ENCODE measurements around the gene HOXB1. TPM values are rescaled to one million over a fixed set of nuclear protein-coding genes. Genes with fewer than 3 reads are reported as not detected.

HOXB1 gene
- total RNA-seq, 1 donor from 2014 or later, result not detected

GRCh38 chr17:48556576-48557401 is 26.0 kb upstream of the HOXB1 start:
- intact Hi-C loops (cut with DNase I), result no loop called here
- peak; percentile 6 for DNase-seq (ENCODE audit: low spot score)

DNA sequence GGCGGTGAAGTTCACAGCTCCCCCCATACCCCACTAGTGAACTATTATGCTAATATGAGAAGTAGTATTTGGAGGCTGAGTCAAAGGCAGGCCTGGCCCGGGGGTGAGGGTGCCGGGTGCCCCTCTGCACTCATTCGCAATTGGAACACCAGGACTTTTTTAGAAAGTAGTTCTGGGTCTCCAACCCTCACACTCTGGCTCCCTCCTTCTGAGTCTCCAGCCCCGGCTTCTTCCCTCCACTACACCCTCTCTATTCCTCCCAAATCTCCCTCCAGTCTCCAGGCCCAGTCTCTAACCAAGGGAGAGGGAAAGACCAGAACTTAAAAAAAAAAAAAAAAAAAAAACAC is 25.4 kb upstream of the HOXB1 start:
- intact Hi-C loops (cut with DNase I), result no loop called here
- peak; percentile 55 for DNase-seq (ENCODE audit: low spot score)

GRCh38 chr17:48555258-48556228 is 24.7 kb upstream of the HOXB1 start:
- DNase-seq (ENCODE audit: low spot score), result peak; percentile 43
- intact Hi-C loops (cut with DNase I), result no loop called here

- intact Hi-C loops (cut with DNase I), result no loop called here
- DNase-seq (ENCODE audit: low spot score), result no peak
Measured at GRCh38 chr17:48554412-48555257, 23.8 kb upstream of the HOXB1 start.

DNA sequence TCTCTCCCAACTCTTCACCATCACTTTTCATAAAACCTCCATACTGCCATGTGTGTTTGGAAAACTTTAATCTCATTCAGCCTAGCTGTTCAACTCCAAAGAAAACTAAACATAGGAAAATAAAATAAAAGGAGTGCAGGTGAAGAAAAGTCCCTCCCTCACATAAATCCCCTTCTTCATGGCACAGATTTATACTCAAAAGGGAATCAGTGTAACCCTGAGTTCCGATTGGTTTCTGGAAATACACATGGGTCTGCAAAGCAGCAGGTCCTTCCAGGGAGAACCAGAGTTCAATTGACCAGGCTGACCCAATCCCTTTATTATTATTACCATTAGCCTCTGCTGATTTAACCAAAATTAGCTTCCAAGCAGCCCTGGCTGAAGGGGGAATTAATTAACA is 23.0 kb upstream of the HOXB1 start:
- DNase-seq (ENCODE audit: low spot score), result no peak
- intact Hi-C loops (cut with DNase I), result no loop called here

- DNase-seq (ENCODE audit: low spot score), result peak; percentile 38
- intact Hi-C loops (cut with DNase I), result no loop called here
Measured at GRCh38 chr17:48553190-48553547, 22.4 kb upstream of the HOXB1 start.

GRCh38 chr17:48552466-48553189 is 21.8 kb upstream of the HOXB1 start:
- intact Hi-C loops (cut with DNase I), result no loop called here
- DNase-seq (ENCODE audit: low spot score), result no peak

DNA sequence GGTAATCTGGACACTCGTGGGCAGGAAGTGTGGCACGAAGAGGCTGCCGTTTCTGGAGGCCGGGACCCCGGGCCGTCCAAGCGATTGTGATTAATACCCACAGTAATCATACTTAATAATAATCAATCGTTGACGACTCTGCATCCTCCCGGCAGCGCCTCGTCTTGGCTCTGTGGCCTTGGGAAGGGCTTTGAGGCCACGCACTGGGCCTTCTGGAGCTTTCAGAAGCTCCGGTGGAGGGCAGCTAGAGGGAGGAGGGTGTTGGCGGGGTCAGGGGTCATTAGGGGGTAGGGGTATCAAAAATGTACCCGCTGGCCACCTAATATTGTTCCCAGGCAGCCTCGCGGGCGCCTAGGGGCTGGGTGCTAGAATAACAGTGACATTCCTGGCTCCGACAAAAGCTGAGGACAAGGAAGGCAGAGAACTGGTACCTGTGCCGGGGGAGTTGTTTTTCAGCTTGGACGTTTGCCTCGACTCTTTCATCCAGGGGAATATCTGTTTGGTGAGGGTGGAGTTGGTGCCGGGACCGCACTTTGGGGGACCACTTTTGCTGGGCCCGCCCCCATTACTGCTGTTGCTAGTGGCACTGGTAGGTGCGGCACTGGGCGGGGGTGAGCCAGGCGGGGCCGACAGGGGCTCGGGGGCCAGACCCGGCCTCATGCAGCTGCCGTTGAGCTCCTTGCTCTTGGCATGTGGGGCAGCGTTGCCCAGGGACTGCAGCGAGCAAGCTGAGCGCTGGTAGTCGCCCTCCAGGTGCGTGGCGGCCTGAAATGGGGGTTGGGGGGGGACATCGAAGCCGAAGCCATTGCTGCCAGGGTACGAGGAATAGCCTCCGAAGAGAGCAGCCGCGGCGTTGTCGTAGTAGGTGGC is 21.0 kb upstream of the HOXB1 start:
- intact Hi-C loops (cut with DNase I), result no loop called here
- DNase-seq (ENCODE audit: low spot score), result peak; percentile 67

GRCh38 chr17:48551214-48551555 is 20.4 kb upstream of the HOXB1 start:
- DNase-seq (ENCODE audit: low spot score), result no peak
- intact Hi-C loops (cut with DNase I), result no loop called here

DNA sequence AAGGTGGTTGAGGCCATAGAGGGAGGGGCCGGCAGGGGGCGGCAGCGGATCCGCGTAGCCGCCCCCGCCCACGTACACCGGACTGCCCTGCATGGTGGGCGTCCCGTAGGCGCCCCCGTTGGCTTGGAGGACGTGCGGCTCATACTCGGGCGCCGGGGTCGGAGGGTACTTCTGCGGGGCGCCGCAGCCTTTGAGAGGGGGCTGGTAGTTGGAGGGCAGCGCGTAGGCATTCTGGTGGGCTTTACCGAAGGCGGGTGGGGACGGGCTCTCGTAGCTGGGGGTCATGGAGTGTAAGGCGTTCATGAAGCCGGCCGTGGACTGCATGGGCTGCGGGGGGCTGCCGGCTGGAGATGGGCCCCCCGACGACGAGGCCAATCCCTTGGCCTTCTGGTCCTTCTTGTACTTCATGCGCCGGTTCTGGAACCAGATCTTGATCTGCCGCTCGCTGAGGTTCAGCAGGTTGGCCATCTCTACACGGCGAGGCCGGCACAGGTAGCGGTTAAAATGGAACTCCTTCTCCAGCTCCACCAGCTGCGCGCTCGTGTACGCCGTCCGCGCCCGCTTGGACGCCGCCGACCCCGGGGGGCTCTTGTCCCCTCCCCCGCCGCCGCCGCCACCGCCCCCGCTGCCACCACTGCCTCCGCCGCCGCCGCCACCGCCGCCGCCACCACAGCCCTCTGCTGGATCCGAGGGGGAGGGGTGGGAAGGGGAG is 19.8 kb upstream of the HOXB1 start:
- DNase-seq (ENCODE audit: low spot score), result peak; percentile 47
- intact Hi-C loops (cut with DNase I), result no loop called here

- no peak for DNase-seq (ENCODE audit: low spot score)
- intact Hi-C loops (cut with DNase I), result loop anchor here (10.0 kb wide), 1 partner anchor 505 kb away; the partner anchor contains the start of gene NFE2L1
Measured at GRCh38 chr17:48549914-48550501, 19.2 kb upstream of the HOXB1 start.

GRCh38 chr17:48549281-48549630 is 18.4 kb upstream of the HOXB1 start:
- intact Hi-C loops (cut with DNase I), result loop anchor here (10.0 kb wide), 1 partner anchor 504 kb away; the partner anchor contains the start of gene NFE2L1
- no peak for DNase-seq (ENCODE audit: low spot score)

DNA sequence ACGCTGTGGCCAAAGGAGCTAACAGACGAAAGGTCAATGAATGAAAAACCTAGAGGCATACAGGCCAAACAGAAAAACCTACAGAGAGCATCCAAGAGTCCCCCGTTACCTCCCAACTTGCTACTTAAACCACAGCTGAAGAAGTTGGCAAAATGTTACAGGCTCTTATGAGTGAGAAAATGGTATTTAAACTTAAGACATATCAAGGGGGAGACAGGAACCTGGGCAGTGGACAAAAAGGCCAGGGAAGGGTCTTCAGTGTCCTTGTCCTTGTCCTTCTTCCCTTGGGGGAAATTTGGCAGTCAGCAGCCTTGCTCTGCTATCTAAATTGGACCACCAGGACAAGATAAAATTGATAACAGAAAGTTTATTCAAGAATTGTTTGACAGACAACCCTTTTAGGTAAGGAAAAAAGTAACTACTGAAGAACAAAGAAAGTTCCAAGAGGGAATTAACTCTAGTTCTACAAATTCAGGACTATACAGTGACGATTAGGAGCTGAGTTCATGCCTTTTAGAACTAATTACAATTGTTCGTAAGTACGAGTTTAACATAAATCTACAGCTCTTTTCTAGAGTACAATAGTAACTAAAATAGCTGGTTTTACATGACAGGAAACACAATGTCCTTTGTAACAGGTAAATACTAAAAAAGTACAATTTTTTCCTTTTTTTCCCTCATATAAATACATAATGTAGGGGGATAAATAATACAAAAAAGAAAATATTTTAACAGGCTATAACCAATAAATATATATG is 17.9 kb upstream of the HOXB1 start:
- intact Hi-C loops (cut with DNase I), result loop anchor here (10.0 kb wide), 1 partner anchor 504 kb away; the partner anchor contains the start of gene NFE2L1

DNA sequence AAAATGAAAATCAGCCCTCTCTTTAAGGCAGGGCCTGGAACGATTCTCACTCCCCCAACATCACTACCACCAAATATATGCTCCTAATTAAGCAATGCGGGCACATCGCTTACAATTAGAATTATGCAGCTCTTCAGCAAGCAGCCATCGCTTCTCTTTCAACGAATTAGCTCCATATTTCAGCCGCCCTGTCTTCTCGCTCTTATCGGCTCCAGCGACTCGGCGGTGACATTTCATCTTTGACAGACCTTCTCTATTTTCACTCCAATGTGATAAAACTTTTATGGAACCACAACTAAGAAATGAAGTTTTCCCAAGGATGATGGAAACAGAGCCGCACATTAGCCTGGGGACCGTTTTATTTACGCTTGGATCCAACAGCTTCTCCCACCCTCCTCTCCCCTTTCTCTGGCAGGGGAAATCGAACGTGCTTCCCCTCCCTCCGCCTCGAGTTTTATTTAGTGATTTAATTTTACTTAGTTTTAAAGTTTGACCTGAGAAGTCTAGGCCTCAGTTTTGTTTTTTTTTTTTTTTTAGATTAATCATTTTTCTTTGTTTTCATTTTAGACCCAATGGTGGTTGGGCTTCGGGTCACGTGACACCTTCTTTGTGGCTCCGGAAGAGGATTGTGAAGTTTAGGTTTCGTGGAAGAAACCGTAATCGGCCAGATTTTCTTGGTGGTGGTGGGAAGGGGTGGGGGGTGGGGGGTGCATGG is 17.2 kb upstream of the HOXB1 start:
- intact Hi-C loops (cut with DNase I), result loop anchor here (10.0 kb wide), 1 partner anchor 503 kb away; the partner anchor contains the start of gene NFE2L1
- DNase-seq (ENCODE audit: low spot score), result peak; percentile 67

More for the DNA sequence above, 17.9 kb upstream of the HOXB1 start:
- DNase-seq (ENCODE audit: low spot score), result no peak

- intact Hi-C loops (cut with DNase I), result loop anchor here (10.0 kb wide), 1 partner anchor 502 kb away; the partner anchor contains the start of gene NFE2L1
- DNase-seq (ENCODE audit: low spot score), result peak; percentile 43
Measured at GRCh38 chr17:48546924-48547807, 16.4 kb upstream of the HOXB1 start.
